ENCODE measurements around the gene ITGB4. TPM values are rescaled to one million over a fixed set of nuclear protein-coding genes. Genes with fewer than 3 reads are reported as not detected.
"Not testable (repeated sequence)": the region's sequence is repeated elsewhere in the genome, so short reads cannot be mapped to it uniquely, and the experiment has no call there.

ITGB4 gene
- total RNA-seq, 6 experiments from 2014 or later = 0.92 to 4.1 (median 2.0) TPM

- DNase-seq (peak in 1 of 3 donors; percentile 22), ATAC-seq (no peak)
- TF ChIP-seq CTCF (IDR thresholded peaks at IDR 0.05) (no peak), POLR2A (IDR thresholded peaks at IDR 0.05) (no peak)
- H3K4me3 ChIP-seq = no peak overlapping the region
- peaks cover 0 to 19% (median 10%) of the 10 kb centered on the region in 4 donors for H3K36me3 ChIP-seq
- H3K4me1 ChIP-seq = peaks cover 0 to 56% (median 18%) of the 10 kb centered on the region in 4 donors
- no peak overlapping the region for H3K27ac ChIP-seq
- intact Hi-C loops (cut with DNase I) = no loop called here
- WGBS (ENCODE audit: insufficient coverage, low coverage, low lambda C conversion rate, missing lambda C conversion rate) = 65% methylated on average over 4 of the region's 6 CpGs
- no peaks in the 10 kb centered on the region for H3K27me3 ChIP-seq
- H3K9me3 ChIP-seq = no peaks in the 10 kb centered on the region
Measured at GRCh38 chr17:75774991-75775668, 53.9 kb downstream of the ITGB4 start.

- ATAC-seq (peak in 1 of 4 donors; percentile 4), DNase-seq (no peak)
- Histone ChIP-seq H3K4me3 (no peak overlapping the region), H3K36me3 (peaks cover 0 to 19% (median 10%) of the 10 kb centered on the region in 4 donors), H3K9me3 (no peaks in the 10 kb centered on the region), H3K27ac (peak overlapping the region; percentile 11 to 48 (median 45)), H3K27me3 (no peaks in the 10 kb centered on the region), H3K4me1 (peaks cover 0 to 42% (median 12%) of the 10 kb centered on the region in 4 donors)
- 20% methylated on average over 15 of the region's 15 CpGs for WGBS (ENCODE audit: insufficient coverage, low coverage, low lambda C conversion rate, missing lambda C conversion rate)
- intact Hi-C loops (cut with DNase I) = no loop called here
- TF ChIP-seq CTCF (IDR thresholded peaks at IDR 0.05) (no peak), POLR2A (IDR thresholded peaks at IDR 0.05) (no peak)
Measured at GRCh38 chr17:75776386-75777295, 55.4 kb downstream of the ITGB4 start.

- no peak for DNase-seq
- intact Hi-C loops (cut with DNase I) = no loop called here
- no peak for ATAC-seq
- peak overlapping the region; percentile 88 to 98 (median 95) for H3K4me3 ChIP-seq
- H3K36me3 ChIP-seq = peaks cover 0 to 19% (median 10%) of the 10 kb centered on the region in 4 donors
- WGBS (ENCODE audit: insufficient coverage, low coverage, low lambda C conversion rate, missing lambda C conversion rate) = 3% methylated on average over 2 of the region's 2 CpGs
- H3K27me3 ChIP-seq = no peaks in the 10 kb centered on the region
- TF ChIP-seq POLR2A (IDR thresholded peaks at IDR 0.05) (no peak), CTCF (IDR thresholded peaks at IDR 0.05) (no peak)
- H3K27ac ChIP-seq = peak overlapping the region in 2 of 3 donors; percentile 11 to 45
- no peaks in the 10 kb centered on the region for H3K9me3 ChIP-seq
- H3K4me1 ChIP-seq = peaks cover 0 to 35% (median 12%) of the 10 kb centered on the region in 4 donors
Measured at GRCh38 chr17:75777296-75777922, 56.1 kb downstream of the ITGB4 start.

GRCh38 chr17:75778066-75778860 lies 57.0 kb downstream of the ITGB4 start:
- DNase-seq; H3K27me3 ChIP-seq; ATAC-seq; H3K9me3 ChIP-seq; intact Hi-C loops (cut with DNase I): not testable (repeated sequence)
- under 1% methylated on average over 7 of the region's 19 CpGs for WGBS (ENCODE audit: insufficient coverage, low coverage, low lambda C conversion rate, missing lambda C conversion rate)
- H3K4me1 ChIP-seq = peaks cover 0 to 35% (median 12%) of the 10 kb centered on the region in 4 donors
- peaks cover 0 to 19% (median 10%) of the 10 kb centered on the region in 4 donors for H3K36me3 ChIP-seq
- peak overlapping the region; percentile 96 to 99 (median 97) for H3K27ac ChIP-seq
- peak overlapping the region; percentile 88 to 98 (median 95) for H3K4me3 ChIP-seq
